Liver (tissue), 9 donors: ENCODE measurements around the gene ZBTB47. TPM values are rescaled to one million over a fixed set of nuclear protein-coding genes. Genes with fewer than 3 reads are reported as not detected.

Experiments
- DNase-seq: peaks from one replicate; pipeline ENCODE4 v3.0.0-alpha.2; 2017; ENCODE audit warnings: low spot score
- H3K27ac ChIP-seq, 2 donors: one replicate each; pipeline ENCODE4 v1.7.0; 2013; ENCODE audit warnings: inconsistent platforms in 2 of 2, low read length in 2 of 2, control low read depth in 1 of 2, low read depth in 1 of 2, mild to moderate bottlenecking in 1 of 2
- H3K27me3 ChIP-seq, 4 donors: one replicate each; pipeline versions ENCODE4 v1.6.1 to v1.7.0; 2013; ENCODE audit warnings: low read length in 3 of 4, inconsistent platforms in 1 of 4, mild to moderate bottlenecking in 1 of 4, moderate library complexity in 1 of 4; ENCODE audit not compliant: control insufficient read depth in 4 of 4, insufficient read depth in 4 of 4
- H3K36me3 ChIP-seq, 4 donors: one replicate each; pipeline versions ENCODE4 v1.6.1 to v1.7.0; 2013; ENCODE audit warnings: low read length in 3 of 4, mild to moderate bottlenecking in 3 of 4, low read depth in 1 of 4, moderate library complexity in 1 of 4; ENCODE audit not compliant: control insufficient read depth in 4 of 4, insufficient read depth in 3 of 4
- H3K4me1 ChIP-seq, 4 donors: one replicate each; pipeline versions ENCODE4 v1.6.1 to v1.7.0; 2013; ENCODE audit warnings: low read length in 3 of 4, mild to moderate bottlenecking in 3 of 4, moderate library complexity in 1 of 4; ENCODE audit not compliant: control insufficient read depth in 4 of 4, insufficient read depth in 4 of 4
- H3K4me3 ChIP-seq, 3 donors: one replicate each; pipeline versions ENCODE4 v1.6.1 to v1.7.0; 2013; ENCODE audit warnings: low read length in 3 of 3, control low read depth in 1 of 3, low read depth in 1 of 3, mild to moderate bottlenecking in 1 of 3
- H3K9ac ChIP-seq, 2 donors: one replicate each; pipeline ENCODE4 v1.7.0; 2013; ENCODE audit warnings: low read length in 2 of 2, mild to moderate bottlenecking in 2 of 2, moderate library complexity in 2 of 2, control low read depth in 1 of 2, low read depth in 1 of 2
- H3K9me3 ChIP-seq, 4 donors: one replicate each; pipeline versions ENCODE4 v1.6.1 to v1.7.0; 2013; ENCODE audit warnings: low read length in 3 of 4; ENCODE audit not compliant: control insufficient read depth in 4 of 4
- ATF3 ChIP-seq: IDR thresholded peaks from 2 replicates; pipeline ENCODE4 v1.6.1; 2016; ENCODE audit warnings: antibody characterized with exemption
- CTCF ChIP-seq: fragments of 150-350 bp; IDR thresholded peaks from 2 replicates; pipeline ENCODE4 v1.5.1; 2017; ENCODE audit warnings: improper control_type of control experiment, low read depth, low read length; ENCODE audit not compliant: missing input control
- EGR1 ChIP-seq, 2 donors: IDR thresholded peaks; 2 replicates each; pipeline ENCODE4 v1.6.1; 2016 to 2018; ENCODE audit warnings: antibody characterized with exemption in 2 of 2, low read depth in 2 of 2
- FOXA2 ChIP-seq: IDR thresholded peaks from 2 replicates; pipeline ENCODE4 v1.6.1; 2016; ENCODE audit warnings: antibody characterized with exemption
- HNF4A ChIP-seq, 2 donors: conservative IDR thresholded peaks; 2 replicates each; pipeline ENCODE4 v1.6.1; 2016; ENCODE audit warnings: antibody characterized with exemption in 2 of 2, mild to moderate bottlenecking in 2 of 2
- HNF4G ChIP-seq: IDR thresholded peaks from 2 replicates; pipeline ENCODE4 v1.6.1; 2016; ENCODE audit warnings: antibody characterized with exemption
- MAX ChIP-seq: IDR thresholded peaks from 2 replicates; pipeline ENCODE4 v1.6.1; 2016; ENCODE audit warnings: antibody characterized with exemption
- NR2F2 ChIP-seq: IDR thresholded peaks from 2 replicates; pipeline ENCODE4 v1.6.1; 2016; ENCODE audit warnings: antibody characterized with exemption
- RAD21 ChIP-seq, 2 donors: IDR thresholded peaks; 2 replicates each; pipeline ENCODE4 v1.6.1; 2016; ENCODE audit warnings: antibody characterized with exemption in 2 of 2, mild to moderate bottlenecking in 2 of 2
- REST ChIP-seq: IDR thresholded peaks from 2 replicates; pipeline ENCODE4 v1.6.1; 2016; ENCODE audit warnings: antibody characterized with exemption, mild to moderate bottlenecking
- SP1 ChIP-seq: IDR thresholded peaks from 2 replicates; pipeline ENCODE4 v1.6.1; 2018; ENCODE audit warnings: antibody characterized with exemption, mild to moderate bottlenecking
- YY1 ChIP-seq: IDR thresholded peaks from 2 replicates; pipeline ENCODE4 v1.6.1; 2016; ENCODE audit warnings: antibody characterized with exemption, mild to moderate bottlenecking
- ZBTB33 ChIP-seq: IDR thresholded peaks from 2 replicates; pipeline ENCODE4 v1.6.1; 2016; ENCODE audit warnings: antibody characterized with exemption
- WGBS: extraction: QIAGEN DNeasy Blood & Tissue Kit; methylation state at CpG from one replicate; pipeline ENCODE4 v1.1.7; 2013; 5-methylcytosine and 5-hydroxymethylcytosine counted together
- polyA plus RNA-seq, 2 donors: library from polyadenylated mRNA; stranded (reverse) in 1 of 2; unstranded in 1 of 2; fragments of 200-250 nt in 1 of 2; fragments of >200 nt in 1 of 2; fragmentation: Nextera tagmentation in 1 of 2; extraction: Ambion mirVana in 1 of 2; gene quantifications; one replicate each; pipeline versions ENCODE4 v1.2.1 to v1.2.3, GENCODE V29; 2013 to 2015
- total RNA-seq, 2 donors: library from RNA; depleted of rRNA; stranded (reverse); fragments of >200 nt; gene quantifications; one replicate each; pipeline ENCODE4 v1.2.3, GENCODE V29; 2014
- donor health status: healthy.
- donor health status: healthy.
- donor health status: healthy.
- donor health status: healthy.
- donor health status: healthy.

The ZBTB47 gene
- total and polyA plus RNA-seq, 4 donors: 0.42 to 7.4 (median 4.2) TPM

- TF ChIP-seq EGR1 (IDR thresholded peaks at IDR 0.05; ENCODE audit: low read depth in 2 of 2) (no peak), MAX (no peak), FOXA2 (no peak), NR2F2 (no peak), YY1 (no peak), REST (no peak), HNF4G (no peak), HNF4A (conservative IDR thresholded peaks at IDR 0.05) (no peak), ATF3 (no peak), ZBTB33 (no peak), SP1 (no peak)
- Histone ChIP-seq H3K27ac (no peak overlapping the region), H3K4me1 (peaks cover 0 to 3% (median 1%) of the 10 kb centered on the region in 4 donors), H3K9ac (no peak overlapping the region), H3K27me3 (no peaks in the 10 kb centered on the region), H3K36me3 (peaks cover 0 to 2% (median 0%) of the 10 kb centered on the region in 4 donors), H3K4me3 (no peak overlapping the region), H3K9me3 (no peaks in the 10 kb centered on the region)
- no peak for DNase-seq
- WGBS: 92% methylated on average over 3 of the region's 3 CpGs
Measured at GRCh38 chr3:42612928-42613327, 40.6 kb upstream of the ZBTB47 start.

GRCh38 chr3:42613462-42613861 is 40.0 kb upstream of the ZBTB47 start:
- no peak overlapping the region for H3K9ac ChIP-seq
- DNase-seq: no peak
- no peak overlapping the region for H3K27ac ChIP-seq
- no peak overlapping the region for H3K4me3 ChIP-seq
- H3K9me3 ChIP-seq: no peaks in the 10 kb centered on the region
- 89% methylated on average over 2 of the region's 2 CpGs for WGBS
- H3K36me3 ChIP-seq: peaks cover 0 to 2% (median under 1%) of the 10 kb centered on the region in 4 donors
- H3K4me1 ChIP-seq: peaks cover 0 to 3% (median 1%) of the 10 kb centered on the region in 4 donors
- H3K27me3 ChIP-seq: no peaks in the 10 kb centered on the region
- TF ChIP-seq EGR1 (IDR thresholded peaks at IDR 0.05; ENCODE audit: low read depth in 2 of 2): no peak
- peak in 1 of 2 donors; percentile 46 for TF ChIP-seq RAD21 (IDR thresholded peaks at IDR 0.05)
- TF ChIP-seq CTCF: peak; percentile 35
- TF ChIP-seq NR2F2: no peak
